ENCODE results near the gene PTPRM.

Gene PTPRM

GRCh38 chr18:7980136-7980535, 413.0 kb downstream of the PTPRM start:
- no peak for DNase-seq (ENCODE audit: low read depth in 2 of 3, low spot score in 1 of 3)

GRCh38 chr18:7980656-7981055, 413.5 kb downstream of the PTPRM start:
- DNase-seq (ENCODE audit: low read depth in 2 of 3, low spot score in 1 of 3) = no peak

DNA sequence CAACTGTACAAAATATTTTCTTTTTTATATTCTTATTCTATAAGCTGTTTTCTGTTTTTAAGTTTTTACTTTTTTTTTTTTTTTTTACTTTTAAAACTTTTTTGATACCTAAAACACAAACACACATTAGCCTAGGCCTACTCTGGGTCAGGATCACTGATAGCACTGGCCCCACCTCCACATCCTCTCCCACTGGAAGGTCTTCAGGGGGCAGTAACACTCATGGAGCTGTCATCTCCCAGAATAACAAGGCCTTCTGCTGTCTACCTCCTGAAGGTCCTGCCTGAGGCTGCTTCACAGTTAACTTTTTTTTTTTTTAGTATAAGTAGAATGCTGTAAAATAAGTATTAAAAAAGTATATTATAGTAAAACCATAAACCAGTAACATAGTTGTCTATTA, 415.1 kb downstream of the PTPRM start:
- DNase-seq (ENCODE audit: low read depth in 2 of 3, low spot score in 1 of 3) = no peak

DNA sequence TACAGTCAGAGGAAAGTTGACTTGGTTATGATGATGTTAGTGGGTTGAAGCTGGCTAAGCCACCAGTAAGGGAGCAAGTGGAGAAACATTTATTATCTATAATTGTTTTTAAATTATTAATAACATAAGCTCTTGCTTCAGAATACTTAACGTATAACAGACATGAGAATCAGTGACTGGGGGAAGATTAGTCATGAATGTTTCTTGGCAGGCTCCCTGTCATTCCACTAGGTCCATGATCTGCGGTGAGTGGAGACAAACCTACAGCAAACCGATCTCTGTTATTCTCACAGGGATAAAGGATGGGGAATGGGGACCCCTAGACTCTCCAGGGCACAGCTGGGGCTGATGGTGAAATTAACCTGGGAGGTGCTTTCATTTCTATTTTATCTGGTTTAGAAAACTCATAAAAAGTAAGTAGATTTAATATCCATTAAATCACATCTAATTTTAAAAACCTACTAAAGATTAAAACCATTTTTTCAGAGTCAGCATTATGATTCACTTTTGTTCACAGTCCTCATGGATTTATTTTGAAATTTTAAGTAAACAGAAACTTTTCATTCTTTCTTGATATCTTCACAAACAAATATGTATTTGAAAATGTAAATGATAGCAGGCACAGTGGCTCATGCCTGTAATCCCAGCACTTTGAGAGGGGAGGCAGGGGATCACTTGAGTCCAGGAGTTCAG, 420.3 kb downstream of the PTPRM start:
- DNase-seq (ENCODE audit: low read depth in 2 of 3, low spot score in 1 of 3) = no peak

DNA sequence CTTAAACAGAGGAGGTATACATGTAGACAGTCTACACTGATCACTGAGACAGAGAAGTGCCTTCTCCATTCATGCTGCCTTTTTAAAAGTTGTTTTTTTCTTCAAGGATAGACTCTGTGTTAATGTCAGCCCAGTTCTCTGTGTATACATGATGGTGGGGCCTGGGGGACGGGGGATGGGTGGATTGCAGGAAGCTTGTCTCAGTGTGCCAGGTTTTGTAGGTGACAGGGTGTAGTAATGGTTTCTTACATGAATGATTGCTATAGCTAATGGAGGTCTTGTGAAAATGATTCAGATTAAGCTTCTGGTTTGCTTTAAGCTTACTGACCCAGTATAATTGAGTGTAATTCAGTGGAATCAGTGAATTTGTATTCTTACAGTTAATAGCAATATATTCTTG, 423.6 kb downstream of the PTPRM start:
- DNase-seq (ENCODE audit: low read depth in 2 of 3, low spot score in 1 of 3) = no peak

GRCh38 chr18:8001711-8002301, 434.7 kb downstream of the PTPRM start:
- no peak for DNase-seq (ENCODE audit: low read depth in 2 of 3, low spot score in 1 of 3)

GRCh38 chr18:8003878-8004675, 437.0 kb downstream of the PTPRM start:
- no peak for DNase-seq (ENCODE audit: low read depth in 2 of 3, low spot score in 1 of 3)

DNA sequence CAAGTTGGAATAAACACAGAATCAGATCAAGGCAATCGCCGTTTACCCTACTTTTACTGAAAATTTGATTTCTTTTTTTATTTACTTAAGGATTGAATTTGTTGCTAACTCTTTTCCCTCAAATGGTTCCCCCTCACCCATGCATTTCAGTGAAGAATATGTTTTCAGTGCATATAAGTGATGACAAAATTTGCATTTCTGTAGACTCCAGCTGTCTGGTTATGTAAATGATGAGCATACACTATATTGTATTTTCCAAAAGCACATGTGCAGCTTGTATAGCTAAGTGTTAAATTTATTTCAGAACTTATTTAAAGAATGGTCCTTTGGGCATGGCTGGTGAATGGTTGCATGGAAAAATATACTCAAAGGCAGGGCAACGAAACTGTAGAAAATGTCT, 437.7 kb downstream of the PTPRM start:
- DNase-seq (ENCODE audit: low read depth in 2 of 3, low spot score in 1 of 3) = no peak

- DNase-seq (ENCODE audit: low read depth in 2 of 3, low spot score in 1 of 3) = no peak
Observed at GRCh38 chr18:8005870-8006569, 438.9 kb downstream of the PTPRM start.

DNA sequence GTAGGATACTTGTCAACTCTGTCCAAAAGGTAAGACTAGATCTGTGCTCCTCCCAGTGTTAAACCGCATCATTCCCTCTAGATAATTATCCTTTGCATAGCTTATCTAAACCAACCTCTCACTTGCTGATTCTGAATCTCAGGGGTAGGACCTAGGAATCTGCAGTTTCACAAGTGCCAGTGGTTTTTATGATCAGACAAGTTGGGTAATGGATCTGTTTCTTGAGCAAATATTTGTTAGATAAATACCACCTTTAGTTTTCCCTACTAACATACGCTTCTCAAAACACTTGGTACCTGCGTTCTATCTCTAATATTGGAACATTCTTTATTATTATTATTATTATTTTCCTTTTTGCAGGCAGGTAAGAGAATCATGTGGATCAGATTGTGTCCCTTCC, 439.9 kb downstream of the PTPRM start:
- DNase-seq (ENCODE audit: low read depth in 2 of 3, low spot score in 1 of 3) = no peak

DNA sequence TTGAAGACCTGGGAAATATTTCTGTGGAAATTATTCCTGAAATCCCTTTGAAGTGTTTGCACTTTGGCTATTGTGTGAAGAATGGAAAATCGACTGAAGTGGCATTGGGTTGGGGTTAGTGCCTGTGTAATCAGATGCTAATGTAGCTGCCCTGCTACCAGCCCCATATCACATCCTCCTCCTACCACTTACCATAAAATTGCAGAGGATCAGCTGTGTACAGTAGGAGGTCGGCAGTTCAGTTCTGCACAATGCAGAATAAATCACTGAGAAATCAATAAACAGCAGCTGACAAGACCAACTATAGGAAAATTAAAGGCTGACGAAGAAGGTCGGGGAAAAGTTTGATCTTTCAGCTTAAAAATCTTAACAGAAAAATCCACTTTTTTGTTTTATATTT, 440.9 kb downstream of the PTPRM start:
- DNase-seq (ENCODE audit: low read depth in 2 of 3, low spot score in 1 of 3) = no peak

- no peak for DNase-seq (ENCODE audit: low read depth in 2 of 3, low spot score in 1 of 3)
Observed at GRCh38 chr18:8011361-8011760, 444.2 kb downstream of the PTPRM start.

DNA sequence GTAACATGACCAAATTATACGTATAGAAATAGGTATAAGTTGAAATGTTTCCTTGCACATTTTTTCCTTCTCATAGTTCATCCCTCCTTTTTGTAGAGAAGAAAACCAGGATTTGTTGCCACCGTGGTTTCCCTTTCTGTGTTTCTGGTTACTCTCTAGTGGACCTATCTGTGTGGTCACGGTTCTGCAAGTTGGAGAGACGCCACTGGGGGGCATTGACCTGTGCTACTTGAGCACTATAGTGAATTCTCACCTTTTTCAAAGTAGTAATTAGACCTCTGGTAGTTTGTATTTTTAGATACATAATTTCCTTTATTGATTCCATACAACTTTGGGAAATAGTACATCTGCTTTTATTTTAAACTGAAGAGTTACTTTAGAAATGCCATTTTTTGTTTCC, 444.8 kb downstream of the PTPRM start:
- DNase-seq (ENCODE audit: low read depth in 2 of 3, low spot score in 1 of 3) = no peak

- no peak for DNase-seq (ENCODE audit: low read depth in 2 of 3, low spot score in 1 of 3)
Observed at GRCh38 chr18:8018701-8019331, 451.7 kb downstream of the PTPRM start.

GRCh38 chr18:8019600-8019999, 452.5 kb downstream of the PTPRM start:
- DNase-seq (ENCODE audit: low read depth in 2 of 3, low spot score in 1 of 3) = no peak

DNA sequence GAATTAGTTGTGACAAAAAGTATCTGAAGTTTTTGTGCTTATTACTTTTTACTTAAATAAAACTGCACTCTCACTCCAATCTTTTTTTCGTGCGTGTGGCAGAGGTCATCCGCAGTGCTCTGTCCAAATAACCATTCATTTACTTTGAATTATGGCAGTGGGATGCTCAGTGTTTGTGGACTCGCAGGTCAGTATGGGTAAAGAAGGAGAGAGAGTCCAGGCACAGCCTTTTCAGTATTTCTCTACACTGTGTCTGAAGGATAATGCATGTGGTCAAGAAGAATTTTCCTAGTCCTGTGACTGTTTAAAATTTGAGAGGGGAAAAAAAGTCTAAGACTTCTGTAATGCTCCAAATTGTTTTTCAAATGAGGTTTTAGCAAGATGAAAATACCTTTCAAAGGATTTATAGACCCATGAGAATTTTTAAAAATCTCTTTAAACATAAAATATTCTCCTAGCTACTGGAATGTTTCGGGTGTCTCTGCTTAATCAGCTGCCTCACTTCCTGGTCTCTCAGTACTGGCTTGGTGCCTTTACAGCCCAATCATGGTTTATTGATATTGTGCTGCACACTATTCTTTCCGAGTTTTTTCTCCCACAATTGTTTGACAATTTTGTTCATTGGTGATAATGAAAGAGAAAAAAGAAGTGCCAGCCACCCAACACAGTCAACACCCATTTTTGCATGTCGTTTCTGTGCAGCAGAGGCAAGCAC, 453.2 kb downstream of the PTPRM start:
- no peak for DNase-seq (ENCODE audit: low read depth in 2 of 3, low spot score in 1 of 3)

- DNase-seq (ENCODE audit: low read depth in 2 of 3, low spot score in 1 of 3) = no peak
Observed at GRCh38 chr18:8029061-8029460, 461.9 kb downstream of the PTPRM start.

- no peak for DNase-seq (ENCODE audit: low read depth in 2 of 3, low spot score in 1 of 3)
Observed at GRCh38 chr18:8029731-8030130, 462.6 kb downstream of the PTPRM start.

DNA sequence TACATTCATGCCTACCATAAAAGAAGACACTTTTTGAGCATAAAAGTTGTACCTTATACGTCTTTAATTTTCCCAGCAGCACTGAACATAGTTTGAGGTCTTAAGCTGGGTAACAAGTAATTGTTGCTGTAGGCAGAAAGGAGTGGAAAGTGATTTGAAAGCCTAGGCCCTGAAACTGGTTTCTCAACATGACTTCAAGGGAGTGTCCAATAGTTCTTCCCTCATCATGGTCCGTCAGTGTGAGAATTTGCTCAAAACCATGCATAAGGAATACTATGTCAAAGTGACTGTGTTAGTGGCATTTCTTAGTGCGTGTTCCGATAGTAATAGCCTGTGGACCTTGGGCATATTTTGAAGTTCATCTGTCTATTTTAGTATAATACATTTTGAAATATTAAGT, 463.1 kb downstream of the PTPRM start:
- no peak for DNase-seq (ENCODE audit: low read depth in 2 of 3, low spot score in 1 of 3)

- DNase-seq (ENCODE audit: low read depth in 2 of 3, low spot score in 1 of 3) = no peak
Observed at GRCh38 chr18:8031496-8031895, 464.4 kb downstream of the PTPRM start.

DNA sequence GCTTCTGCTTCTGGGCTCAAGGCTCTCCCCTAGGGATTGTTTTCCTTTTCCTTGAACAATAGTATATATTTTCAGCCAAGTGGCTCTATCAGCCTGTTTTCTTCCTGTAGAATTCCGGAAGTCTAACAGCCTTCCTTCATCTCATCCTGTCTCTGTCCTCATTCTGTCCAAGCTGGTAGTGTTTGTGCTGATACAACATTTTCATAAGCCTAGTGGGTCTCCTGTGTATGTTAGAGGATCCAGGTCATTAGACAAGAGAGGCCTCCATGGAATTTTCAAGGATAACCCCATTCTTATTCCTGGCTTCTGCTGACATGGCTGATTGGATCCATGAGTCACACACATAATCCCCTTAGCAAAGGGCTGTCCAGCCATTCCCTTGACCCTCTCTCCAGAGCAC, 467.6 kb downstream of the PTPRM start:
- DNase-seq (ENCODE audit: low read depth in 2 of 3, low spot score in 1 of 3) = no peak

Measured in stimulated activated CD4-positive, alpha-beta T cell treated with anti-CD3 and anti-CD28 coated beads, Interleukin-12 subunit alpha, Interleukin-12 subunit beta, amount 100 ng/mL, for 48 hours (primary cell).